ENCODE data around the gene CREB5.
A peak's percentile ranks its signal among the peaks of the same experiment; 100 is the strongest.

Gene CREB5

DNA sequence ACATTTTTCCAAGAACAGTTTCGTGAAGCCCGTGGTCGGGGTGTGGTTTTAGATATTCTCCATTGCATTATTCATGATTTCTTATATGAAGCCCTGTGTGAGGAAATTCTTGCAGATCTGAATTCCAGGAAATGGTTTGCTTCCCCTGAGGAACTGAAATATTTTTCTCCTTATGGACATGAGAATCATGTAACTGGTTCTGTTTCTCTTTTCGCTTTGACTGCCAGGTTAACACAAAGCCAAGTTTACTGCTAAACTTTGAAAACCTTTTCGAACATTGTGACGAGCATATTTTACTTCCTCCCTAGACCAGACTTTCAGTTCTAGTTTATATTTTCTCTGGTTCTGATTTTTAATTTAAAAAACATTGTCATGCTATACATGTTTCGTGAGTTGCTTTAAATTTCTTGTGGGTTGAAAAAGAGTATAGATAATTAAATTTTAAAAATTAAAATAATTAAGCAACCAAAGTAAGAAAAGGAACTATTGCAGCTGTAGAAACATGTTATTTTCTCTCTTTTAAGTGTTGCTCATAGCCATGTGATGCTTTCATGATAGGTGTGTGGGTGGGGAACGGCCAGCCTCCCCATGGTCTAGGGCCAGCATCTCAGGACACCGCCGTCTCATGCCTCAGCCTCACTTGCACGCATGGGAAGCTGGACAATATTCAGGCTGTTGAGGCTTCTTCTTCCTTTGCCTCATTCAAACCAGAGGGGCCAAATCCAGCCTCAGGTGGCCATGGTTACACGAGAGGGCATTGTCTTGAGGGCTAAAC lies 97.1 kb downstream of the CREB5 start:
- peak; percentile 55 for FAIRE-seq
- peak; percentile 11 for DNase-seq (ENCODE audit: low spot score)

DNA sequence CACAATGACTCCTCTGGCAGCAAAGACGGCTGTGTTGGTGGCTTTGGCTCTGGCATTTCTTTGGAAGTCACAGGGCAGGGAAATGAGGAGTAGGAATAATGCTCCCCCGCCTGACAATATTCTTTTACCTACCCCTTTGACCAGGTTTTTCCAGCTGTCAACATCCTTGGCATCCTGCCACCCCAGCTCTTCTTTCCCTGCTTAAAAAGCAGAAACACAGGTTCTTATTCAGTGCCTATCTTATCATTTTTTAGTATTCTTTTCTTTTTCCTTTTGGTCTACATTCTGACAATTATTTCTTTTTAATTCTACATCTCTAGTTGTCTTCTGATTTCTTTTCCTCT lies 97.7 kb downstream of the CREB5 start:
- DNase-seq (ENCODE audit: low spot score) (no peak), FAIRE-seq (no peak)

DNA sequence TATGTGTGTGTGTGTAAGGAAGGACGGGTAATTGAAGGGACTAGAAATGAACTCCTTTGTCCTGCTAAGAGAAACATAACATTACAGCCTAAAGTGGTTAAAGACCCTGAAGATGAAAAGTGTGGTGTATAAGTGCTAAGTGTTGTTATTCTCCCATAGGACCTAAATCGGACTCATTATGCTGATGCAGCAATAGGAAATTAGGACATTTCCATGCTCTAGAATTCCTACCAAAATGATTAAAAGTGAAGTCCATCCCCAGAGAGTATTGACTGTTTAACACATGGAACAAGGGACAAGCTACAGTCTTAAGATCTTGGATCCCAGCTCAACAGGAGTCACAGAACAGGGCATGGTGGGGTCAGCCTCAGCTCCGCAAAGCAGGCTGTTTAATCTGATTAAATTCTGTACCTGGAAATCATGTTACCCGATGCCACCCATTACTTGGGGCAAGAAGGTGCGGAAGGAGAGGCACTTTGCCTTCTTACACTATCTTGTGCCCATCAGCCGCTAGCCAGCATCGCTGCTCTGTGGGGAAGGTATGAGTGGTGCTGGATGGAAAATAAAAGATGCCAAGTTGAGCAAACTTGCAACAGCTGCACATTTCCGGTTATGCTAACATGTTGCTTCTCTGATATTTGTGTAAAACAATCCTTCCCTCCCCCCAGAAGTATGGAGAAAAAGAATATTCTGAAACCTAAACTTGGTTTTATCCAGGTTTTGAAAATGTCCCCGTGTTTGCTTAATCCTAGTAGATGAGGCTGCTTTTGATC lies 100.5 kb downstream of the CREB5 start:
- DNase-seq (ENCODE audit: low spot score) (no peak), FAIRE-seq (no peak)

DNA sequence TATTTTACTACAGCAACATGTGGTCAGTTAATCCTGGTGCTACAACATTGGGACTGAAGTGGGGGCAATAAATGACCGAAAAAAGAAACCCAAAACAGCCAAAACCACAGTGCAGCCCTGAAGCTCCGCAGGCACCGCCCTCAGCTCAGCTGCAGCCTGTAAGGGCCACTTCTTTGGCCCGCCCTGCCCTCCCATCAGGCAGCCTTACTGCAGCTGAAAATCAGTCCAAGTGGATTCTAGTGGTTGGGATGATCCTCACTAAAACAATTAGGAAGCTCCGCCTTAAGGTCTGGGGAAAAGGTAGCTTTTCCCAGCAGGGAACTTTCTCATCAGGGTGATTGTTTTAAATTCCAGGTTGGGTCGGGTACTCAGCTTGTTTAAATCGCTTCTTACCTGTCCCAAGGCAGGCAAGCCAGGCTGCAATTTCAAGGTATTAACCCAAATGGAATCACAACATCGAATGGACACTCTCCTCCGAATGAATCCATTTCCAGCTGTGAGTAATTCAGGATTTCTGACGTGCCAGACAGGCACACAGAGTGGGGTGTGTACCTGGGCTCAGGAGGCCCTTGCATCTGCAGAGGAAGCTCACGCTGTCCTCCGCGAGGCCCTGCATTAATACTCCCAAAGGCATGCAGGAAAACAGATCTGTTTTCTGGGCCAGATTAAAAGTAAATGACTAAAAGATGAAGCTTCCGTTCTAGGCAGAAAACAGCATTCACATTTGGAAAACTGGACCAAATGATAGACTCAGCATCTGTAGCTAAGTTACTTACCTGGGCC lies 104.3 kb downstream of the CREB5 start:
- FAIRE-seq (no peak), DNase-seq (ENCODE audit: low spot score) (no peak)

DNA sequence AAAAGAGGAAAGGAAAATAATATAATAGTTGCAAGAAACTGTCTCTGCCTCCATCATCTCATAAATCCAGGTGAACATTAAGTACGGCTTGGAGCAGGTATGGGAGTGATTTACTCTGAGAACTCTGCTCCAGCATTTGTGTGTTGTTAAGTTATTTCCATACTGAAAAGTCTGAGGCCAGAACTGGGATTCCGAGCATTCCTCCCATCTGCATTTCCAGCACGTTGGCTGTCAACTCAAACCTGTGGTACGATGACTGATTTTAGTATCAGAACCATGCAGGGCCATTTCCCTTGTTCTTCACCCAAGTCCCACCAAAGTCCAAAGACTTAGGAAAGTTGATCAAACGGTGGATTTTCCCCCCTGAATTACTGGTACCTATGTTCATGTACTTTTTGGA lies 104.9 kb downstream of the CREB5 start:
- no peak for FAIRE-seq
- no peak for DNase-seq (ENCODE audit: low spot score)

DNA sequence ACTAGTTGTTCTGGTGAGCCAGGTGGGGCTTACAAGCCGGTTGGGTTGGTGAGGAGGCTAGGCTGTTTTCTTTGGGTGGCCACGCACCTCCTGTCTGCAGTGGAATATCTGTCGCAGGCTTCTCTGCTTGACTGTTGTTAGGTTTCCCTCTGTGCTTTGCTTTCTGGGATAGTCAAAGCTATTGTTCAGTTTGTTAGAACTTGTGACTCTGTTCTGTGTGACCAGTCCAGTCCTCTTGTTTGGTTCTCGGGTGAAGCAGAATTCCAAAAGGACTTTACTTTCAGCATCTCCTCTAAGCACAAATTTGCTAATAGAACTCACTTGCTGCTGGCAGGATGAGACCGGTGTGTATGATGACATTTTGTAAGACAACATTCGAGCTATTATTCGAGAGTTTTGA lies 105.3 kb downstream of the CREB5 start:
- DNase-seq (ENCODE audit: low spot score) (no peak), FAIRE-seq (no peak)

DNA sequence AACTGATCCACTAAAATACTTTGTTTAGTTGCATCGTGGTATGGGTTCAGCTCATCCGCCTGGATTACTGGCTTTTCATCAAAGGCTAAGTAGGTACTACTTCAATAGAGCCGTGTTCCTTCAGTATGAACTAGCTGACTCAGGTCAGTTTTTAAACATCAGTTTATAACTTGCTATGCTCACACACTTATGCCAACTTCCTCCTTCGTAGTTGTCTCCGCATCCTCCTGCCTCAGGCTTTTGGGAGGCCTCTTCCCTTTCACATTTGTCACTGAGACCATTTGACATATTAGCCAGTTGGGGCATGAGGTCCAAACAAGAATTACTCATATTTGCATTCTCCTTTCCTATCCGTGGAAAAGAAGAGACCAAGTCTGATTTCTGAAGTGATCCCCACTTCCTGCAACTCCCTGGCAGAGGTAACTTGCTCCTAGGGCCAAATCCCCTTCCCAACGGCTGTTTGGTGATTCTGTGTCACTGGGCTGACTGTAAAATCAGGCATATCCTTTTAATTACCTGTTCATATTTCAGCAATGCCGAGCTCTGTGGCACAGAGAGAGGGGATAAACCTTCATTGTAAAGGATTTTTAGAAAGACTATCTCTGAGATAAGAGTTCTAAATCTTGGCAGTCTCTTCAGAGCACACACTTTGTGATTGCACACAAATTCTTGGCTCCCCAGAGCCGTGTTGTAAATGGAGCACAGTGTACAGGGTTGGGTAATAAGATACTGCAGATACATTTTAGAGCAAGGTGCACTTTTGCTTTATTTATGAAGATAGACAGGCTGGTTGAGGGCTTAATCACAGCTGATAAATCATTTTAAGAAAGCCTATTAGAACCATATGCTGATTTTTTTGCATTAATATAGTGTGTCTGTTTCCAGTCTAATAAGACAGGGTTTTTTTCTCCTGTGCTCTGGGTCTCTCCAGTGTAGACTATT lies 108.0 kb downstream of the CREB5 start:
- FAIRE-seq (no peak), DNase-seq (ENCODE audit: low spot score) (no peak)

DNA sequence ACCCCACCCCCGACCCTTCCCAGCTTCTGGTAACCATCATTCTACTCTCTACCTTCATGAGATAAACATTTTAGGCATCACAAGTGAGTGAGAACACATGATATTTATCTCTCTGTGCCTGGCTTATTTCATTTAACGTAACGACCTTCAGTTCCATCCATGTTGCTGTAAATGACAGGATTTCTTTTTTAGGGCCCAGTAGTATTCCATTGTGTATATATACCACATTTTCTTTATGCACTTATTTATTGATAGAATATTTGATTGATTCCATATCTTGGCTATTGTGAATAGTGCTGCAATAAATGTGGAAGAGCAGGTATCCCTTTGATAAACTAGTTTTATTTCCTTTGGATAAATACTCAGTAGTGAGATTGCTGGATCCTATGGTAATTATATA lies 112.7 kb downstream of the CREB5 start:
- no peak for FAIRE-seq
- no peak for DNase-seq (ENCODE audit: low spot score)

DNA sequence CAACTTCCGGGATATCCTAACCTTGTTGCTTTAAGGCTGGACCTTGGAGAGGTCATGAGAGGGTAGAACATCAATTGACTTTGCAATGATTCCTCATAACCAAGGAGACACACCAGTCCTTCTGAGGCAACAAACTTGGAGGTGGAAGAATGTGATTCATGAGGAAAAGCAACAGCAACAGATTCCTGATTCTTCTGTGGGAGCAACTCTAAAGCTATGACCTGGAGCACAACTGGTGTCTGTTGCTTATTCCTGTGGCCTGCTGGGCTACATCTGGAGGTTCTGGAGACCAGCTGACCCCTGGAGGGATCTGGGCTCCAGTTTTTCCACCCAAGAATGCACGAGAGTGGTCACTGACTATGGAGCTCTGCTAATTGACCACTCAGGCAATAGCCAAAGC lies 116.6 kb downstream of the CREB5 start:
- no peak for DNase-seq (ENCODE audit: low spot score)
- FAIRE-seq: no peak

DNA sequence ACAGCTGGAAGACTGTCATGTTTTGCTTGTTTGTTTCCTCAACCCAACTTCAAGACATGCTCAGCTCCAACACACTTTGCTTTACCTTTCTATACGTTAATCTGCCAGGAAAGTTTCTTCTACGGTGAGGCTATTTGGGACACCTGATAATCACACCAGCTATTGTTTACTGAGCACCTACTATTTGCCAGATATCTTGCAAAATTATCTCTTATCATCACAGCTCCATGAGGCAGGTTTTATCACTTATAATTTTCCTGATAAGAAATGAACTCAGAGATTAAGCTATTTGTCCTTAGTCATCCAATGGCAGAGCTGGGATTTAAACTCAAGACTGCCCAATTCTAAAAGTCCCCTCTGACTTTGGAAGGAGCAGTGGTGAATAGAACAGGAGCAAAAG lies 117.4 kb downstream of the CREB5 start:
- DNase-seq (ENCODE audit: low spot score) (no peak), FAIRE-seq (no peak)

DNA sequence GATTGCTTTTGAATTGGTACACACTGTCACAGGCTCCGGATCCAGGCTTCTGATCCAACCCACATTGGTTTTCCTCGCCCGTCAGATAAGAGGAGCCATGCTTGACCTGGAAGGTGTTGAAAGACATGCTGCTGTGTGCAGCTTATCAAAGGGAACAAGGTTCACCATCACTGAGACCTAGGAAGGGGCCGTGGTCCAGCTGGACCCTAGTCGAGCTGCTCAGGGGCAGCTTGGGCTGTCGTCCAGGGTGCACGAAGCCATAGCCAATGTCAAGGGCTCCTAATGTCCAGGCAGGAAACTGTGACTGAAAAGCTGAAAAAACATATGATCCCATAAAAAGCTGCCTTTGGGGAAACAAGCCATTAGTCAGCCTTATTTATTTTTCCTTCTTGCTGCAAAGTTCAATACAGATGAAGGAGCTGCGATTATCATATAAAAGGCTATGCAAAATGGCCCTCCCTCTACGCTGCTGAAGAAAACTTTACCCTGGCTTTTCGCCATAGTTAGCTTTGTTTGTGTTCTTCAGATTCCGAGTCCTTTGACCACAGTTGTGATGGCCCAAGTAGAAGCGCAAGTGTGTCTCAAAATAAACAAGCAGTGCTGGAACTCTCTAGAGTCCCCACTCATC lies 118.0 kb downstream of the CREB5 start:
- DNase-seq (ENCODE audit: low spot score): no peak
- FAIRE-seq: no peak

DNA sequence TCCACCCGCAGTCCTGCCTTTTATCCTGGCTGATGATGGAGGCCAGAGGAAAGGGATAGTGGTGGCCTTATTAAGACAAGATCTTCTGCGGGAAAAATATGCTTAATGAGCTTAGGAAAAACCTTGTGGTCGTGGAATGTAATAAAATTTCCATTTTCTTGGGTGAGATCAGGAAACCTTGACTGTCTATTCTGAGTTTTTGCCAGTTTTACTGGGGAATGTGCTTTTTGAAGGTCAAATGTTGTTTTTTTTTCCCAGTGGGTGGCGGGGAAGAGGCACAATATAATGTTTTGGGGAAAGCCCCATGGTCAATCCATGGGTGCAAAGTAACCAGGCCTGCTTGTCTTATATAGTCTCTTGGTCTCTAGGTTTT lies 118.5 kb downstream of the CREB5 start:
- FAIRE-seq: no peak

DNA sequence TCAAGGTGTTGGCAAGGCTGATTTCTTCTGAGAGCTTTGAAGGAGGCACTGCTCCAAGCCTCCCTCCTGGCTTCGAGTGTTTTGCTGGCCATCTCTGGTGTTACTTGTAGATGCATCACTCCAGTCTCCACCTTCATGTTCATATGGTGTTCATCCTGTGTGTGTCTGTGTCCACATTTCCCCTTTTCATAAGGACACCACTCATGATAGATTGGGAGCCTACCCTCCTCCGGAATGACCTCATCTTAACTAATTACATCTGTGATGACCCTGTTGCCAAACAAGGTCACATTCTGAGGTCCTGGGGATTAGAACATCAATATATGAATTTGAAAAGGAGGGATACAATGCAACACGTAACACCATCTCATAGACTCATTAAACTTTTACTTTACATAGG lies 119.0 kb downstream of the CREB5 start:
- no peak for DNase-seq (ENCODE audit: low spot score)
- no peak for FAIRE-seq

More for the DNA sequence above, 118.5 kb downstream of the CREB5 start:
- no peak for DNase-seq (ENCODE audit: low spot score)

DNA sequence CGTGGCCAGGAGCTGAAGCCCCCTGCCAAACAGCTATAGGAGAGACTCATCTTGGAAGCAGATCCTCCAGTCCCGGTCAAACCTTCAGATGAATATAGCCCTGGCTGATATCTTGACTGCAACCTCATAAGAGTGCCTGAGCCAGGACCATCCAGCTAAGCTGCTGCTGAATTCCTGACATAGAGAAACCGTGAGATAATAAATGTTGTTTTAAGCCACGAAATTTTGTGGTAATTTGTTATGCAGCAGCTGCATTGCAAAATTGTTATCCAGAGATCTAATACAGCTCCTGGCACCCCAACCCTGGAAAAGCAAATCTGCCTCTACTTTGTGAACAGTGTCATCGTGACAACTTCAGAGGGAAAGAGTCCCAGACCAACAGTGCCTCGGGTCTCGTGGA lies 119.9 kb downstream of the CREB5 start:
- FAIRE-seq (no peak), DNase-seq (ENCODE audit: low spot score) (no peak)

DNA sequence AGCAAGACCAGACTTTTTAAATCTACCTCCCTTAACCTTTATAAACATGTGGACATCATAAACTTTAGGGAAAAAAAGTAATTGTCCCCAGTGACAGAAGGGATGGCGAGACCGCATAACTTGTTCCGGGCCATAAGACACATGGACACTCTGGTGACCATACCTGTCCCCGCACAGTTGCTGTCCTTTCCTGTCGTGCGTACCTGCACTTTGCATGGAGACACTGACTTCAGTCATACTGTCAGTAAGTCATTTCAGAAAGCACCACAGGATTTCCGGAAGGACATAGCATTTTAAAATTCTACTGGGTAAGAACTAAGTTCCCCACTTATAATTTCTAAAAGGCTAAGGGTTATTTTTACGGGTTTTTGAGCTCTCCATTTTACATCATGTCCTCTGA lies 120.9 kb downstream of the CREB5 start:
- DNase-seq (ENCODE audit: low spot score) (no peak), FAIRE-seq (no peak)

DNA sequence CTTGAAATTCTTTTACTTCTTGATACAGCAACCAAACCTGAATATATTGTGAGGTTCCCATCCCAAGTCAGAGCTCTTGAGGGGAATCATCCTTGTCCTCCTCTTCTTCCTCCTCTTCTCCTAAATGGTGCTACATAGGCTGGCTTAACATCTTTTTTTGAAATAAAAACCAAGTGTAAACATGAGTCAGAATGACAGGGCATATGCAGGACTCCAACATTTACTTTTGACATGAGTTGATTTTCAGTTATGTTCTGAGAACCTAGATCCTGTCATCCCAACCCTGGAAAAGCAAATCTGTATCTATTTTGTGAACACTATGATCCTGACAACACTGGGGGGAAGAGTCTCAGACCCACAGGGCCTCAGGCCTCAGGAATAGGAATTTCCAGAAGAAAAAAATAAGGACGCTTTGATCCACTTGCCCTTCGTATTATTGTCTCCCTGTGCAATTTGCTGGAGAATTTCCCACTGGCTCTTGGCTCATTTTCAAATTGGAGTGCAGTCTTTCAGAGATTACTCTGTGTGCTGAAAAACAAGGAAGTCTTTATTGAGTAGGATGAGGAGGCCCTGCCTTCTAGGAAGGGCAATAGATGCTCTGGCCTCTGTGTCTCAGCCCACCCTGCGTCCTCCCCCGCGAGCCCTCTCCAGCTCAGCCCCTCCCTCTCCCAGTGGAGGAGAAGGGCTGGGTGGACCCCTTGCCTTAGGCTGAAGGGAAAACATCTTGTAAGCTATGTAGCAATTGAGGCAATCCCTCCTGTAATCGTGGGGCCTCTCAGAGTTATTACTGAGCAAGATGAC lies 121.6 kb downstream of the CREB5 start:
- peak; percentile 44 for FAIRE-seq
- DNase-seq (ENCODE audit: low spot score): peak; percentile 57

DNA sequence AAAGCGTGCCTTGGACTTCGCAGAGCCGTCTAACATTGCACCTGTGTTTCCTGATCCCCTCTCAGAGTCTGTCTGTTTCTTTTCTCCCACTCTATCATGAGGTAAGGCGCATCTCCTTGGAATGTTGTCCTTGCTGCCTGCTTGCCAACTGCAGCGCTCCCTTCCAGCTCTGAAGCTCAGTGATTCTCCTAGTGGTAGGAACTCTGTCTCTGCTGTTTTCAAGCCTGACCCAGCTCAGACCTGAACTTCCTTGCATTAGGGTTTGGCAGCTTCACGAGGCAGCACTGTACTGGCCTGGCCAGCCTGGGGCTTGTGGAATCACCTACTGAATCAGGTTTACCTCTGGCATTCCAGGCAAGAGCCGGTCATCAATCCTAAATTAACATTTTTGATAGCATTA lies 123.9 kb downstream of the CREB5 start:
- FAIRE-seq: no peak
- DNase-seq (ENCODE audit: low spot score): no peak

DNA sequence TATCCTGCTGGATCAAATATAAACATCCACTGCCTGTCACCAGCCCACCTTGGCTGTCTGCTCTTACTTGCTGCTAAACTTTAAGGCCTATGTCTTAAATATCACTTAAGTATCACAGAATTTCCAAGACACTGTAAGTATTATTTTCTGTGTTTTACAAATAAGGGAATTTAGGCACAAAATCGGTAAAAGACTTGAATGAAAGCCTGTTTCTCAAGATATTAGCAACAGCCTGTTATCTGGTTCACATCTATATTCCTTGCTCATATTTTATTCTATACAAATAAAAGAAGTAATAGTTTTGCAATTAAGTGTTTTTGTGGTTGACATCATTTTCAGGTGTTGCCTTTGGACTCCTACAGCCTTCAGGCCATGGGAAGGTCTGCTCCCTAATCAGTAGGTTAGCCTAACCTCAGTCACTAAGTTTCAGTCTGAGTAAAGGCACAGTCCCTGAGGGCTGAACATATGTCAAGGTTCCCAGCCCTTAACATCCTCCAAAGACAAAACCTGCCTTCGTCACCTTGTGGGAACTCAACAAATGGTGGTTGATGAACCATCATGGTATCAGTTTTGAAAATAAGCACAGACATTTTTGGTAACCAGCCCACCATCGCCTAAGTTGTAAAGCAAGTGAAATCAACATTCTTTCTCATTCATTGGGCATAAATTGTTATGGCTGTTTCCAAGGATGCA lies 127.1 kb downstream of the CREB5 start:
- DNase-seq (ENCODE audit: low spot score): no peak
- no peak for FAIRE-seq

DNA sequence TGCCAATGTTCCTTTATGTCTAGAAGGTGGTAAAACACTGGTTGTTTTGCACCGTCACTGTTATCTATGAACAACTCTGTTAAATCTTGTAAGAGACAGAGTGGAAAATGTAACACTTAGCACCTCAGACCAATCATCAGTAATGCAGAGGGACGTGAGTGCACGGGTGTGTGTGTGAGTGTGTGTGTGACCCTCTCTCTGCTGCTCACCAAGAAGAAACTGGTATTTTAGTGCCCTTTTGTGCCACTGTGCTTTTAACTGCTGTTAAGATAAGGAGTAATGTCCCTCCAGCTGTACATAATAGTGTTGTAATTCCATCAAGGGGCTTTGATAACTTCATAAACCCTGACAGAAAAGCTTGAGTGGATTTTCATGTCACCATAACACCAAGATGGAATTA lies 130.1 kb downstream of the CREB5 start:
- FAIRE-seq: no peak
- no peak for DNase-seq (ENCODE audit: low spot score)
